Measurements from ENCODE around the gene POLDIP3.

DNA sequence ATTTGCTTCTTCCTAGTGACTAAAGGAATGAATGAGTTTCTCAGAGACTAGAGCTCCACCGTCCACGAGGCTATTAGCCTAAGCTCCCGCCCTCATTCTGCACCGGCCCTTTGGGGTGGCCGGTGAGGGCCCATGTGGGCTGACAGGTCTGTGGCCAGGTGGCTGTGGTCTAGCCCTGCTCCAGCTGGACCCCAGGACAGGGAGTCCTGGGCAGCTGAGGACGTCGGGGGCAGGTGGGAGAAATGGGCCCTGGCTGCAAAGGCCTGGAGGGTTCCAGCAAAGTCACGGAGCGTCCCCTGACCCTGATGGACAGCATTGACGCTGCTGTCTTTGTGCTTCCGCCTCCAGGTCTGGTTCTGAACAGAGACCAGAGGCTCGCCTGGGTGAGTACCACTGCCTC, 48.7 kb downstream of the POLDIP3 start:
- TF ChIP-seq, protein P1, sequence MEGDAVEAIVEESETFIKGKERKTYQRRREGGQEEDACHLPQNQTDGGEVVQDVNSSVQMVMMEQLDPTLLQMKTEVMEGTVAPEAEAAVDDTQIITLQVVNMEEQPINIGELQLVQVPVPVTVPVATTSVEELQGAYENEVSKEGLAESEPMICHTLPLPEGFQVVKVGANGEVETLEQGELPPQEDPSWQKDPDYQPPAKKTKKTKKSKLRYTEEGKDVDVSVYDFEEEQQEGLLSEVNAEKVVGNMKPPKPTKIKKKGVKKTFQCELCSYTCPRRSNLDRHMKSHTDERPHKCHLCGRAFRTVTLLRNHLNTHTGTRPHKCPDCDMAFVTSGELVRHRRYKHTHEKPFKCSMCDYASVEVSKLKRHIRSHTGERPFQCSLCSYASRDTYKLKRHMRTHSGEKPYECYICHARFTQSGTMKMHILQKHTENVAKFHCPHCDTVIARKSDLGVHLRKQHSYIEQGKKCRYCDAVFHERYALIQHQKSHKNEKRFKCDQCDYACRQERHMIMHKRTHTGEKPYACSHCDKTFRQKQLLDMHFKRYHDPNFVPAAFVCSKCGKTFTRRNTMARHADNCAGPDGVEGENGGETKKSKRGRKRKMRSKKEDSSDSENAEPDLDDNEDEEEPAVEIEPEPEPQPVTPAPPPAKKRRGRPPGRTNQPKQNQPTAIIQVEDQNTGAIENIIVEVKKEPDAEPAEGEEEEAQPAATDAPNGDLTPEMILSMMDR (conservative IDR thresholded peaks at IDR 0.05; ENCODE audit: low read length) = no peak
- TF ChIP-seq EZH2phosphoT487 (IDR thresholded peaks at IDR 0.05; ENCODE audit: borderline replicate concordance) = no peak

Data from Loucy (cell line).